IPS DF 6.9 (cell line): Measurements from ENCODE around the gene F13B.
"Not testable (repeated sequence)": the region's sequence is repeated elsewhere in the genome, so short reads cannot be mapped to it uniquely, and the experiment has no call there.

ENCODE experiments used
- DNase-seq: peaks from one replicate; pipeline ENCODE4 v3.0.0-alpha.2; 2013; ENCODE audit warnings: low read depth, low spot score
- H3K27ac ChIP-seq: one replicate; pipeline ENCODE4 v1.5.1; 2013; ENCODE audit warnings: low read length, control low read depth
- H3K27me3 ChIP-seq: 2 replicates; pipeline ENCODE4 v1.6.1; 2013; ENCODE audit warnings: mild to moderate bottlenecking, low read length; ENCODE audit not compliant: control insufficient read depth, insufficient read depth
- H3K36me3 ChIP-seq: 2 replicates; pipeline ENCODE4 v1.6.1; 2013; ENCODE audit warnings: low read length; ENCODE audit not compliant: control insufficient read depth, insufficient read depth
- H3K4me1 ChIP-seq: 2 replicates; pipeline ENCODE4 v1.6.1; 2013; ENCODE audit warnings: low read length; ENCODE audit not compliant: control insufficient read depth, insufficient read depth
- H3K4me3 ChIP-seq: 2 replicates; pipeline ENCODE4 v1.5.1; 2013; ENCODE audit warnings: mild to moderate bottlenecking, low read length
- H3K9me3 ChIP-seq: 2 replicates; pipeline ENCODE4 v1.6.1; 2013; ENCODE audit warnings: low read length, inconsistent platforms; ENCODE audit not compliant: control insufficient read depth, insufficient read depth
- WGBS: extraction: QIAGEN DNeasy Blood & Tissue Kit; methylation state at CpG from one replicate; pipeline ENCODE4 v1.1.7; 2013; ENCODE audit warnings: mixed read lengths, missing lambda C conversion rate; ENCODE audit not compliant: insufficient read length, insufficient coverage; 5-methylcytosine and 5-hydroxymethylcytosine counted together

F13B gene

GRCh38 chr1:197049100-197049499 lies 18.0 kb downstream of the F13B start:
- H3K4me1 ChIP-seq: no peaks in the 10 kb centered on the region
- no peaks in the 10 kb centered on the region for H3K9me3 ChIP-seq
- no peak overlapping the region for H3K27ac ChIP-seq
- no peaks in the 10 kb centered on the region for H3K27me3 ChIP-seq
- H3K4me3 ChIP-seq: no peak overlapping the region
- DNase-seq: no peak
- no peaks in the 10 kb centered on the region for H3K36me3 ChIP-seq

- Histone ChIP-seq H3K4me1 (no peaks in the 10 kb centered on the region), H3K9me3 (no peaks in the 10 kb centered on the region), H3K27me3 (no peaks in the 10 kb centered on the region), H3K27ac (no peak overlapping the region), H3K4me3 (no peak overlapping the region), H3K36me3 (no peaks in the 10 kb centered on the region)
- WGBS: no CpG with 5 or more reads among the region's 4 CpGs
- DNase-seq: no peak
Measured at GRCh38 chr1:197042676-197043341, 24.3 kb downstream of the F13B start.

- DNase-seq: no peak
- H3K9me3 ChIP-seq: no peaks in the 10 kb centered on the region
- no peaks in the 10 kb centered on the region for H3K27me3 ChIP-seq
- no peaks in the 10 kb centered on the region for H3K4me1 ChIP-seq
- no peaks in the 10 kb centered on the region for H3K36me3 ChIP-seq
- H3K4me3 ChIP-seq: no peak overlapping the region
- H3K27ac ChIP-seq: no peak overlapping the region
- WGBS: no CpG with 5 or more reads among the region's 7 CpGs
Measured at GRCh38 chr1:197041486-197042353, 25.3 kb downstream of the F13B start.

- Histone ChIP-seq H3K4me1 (no peaks in the 10 kb centered on the region), H3K27ac (no peak overlapping the region), H3K9me3 (no peaks in the 10 kb centered on the region), H3K4me3 (no peak overlapping the region), H3K36me3 (no peaks in the 10 kb centered on the region), H3K27me3 (no peaks in the 10 kb centered on the region)
- no CpG with 5 or more reads among the region's 3 CpGs for WGBS
- DNase-seq: no peak
Measured at GRCh38 chr1:197036861-197037260, 30.2 kb downstream of the F13B start.

- not testable (repeated sequence) for H3K4me3 ChIP-seq, H3K4me1 ChIP-seq, H3K36me3 ChIP-seq, H3K9me3 ChIP-seq, H3K27me3 ChIP-seq, DNase-seq, H3K27ac ChIP-seq
- WGBS: no CpG with 5 or more reads among the region's 6 CpGs
Measured at GRCh38 chr1:197034631-197035339, 32.3 kb downstream of the F13B start.

- Histone ChIP-seq H3K9me3 (no peaks in the 10 kb centered on the region), H3K36me3 (no peaks in the 10 kb centered on the region), H3K4me1 (no peaks in the 10 kb centered on the region), H3K27me3 (no peaks in the 10 kb centered on the region), H3K27ac (no peak overlapping the region), H3K4me3 (no peak overlapping the region)
- no peak for DNase-seq
Measured at GRCh38 chr1:197029749-197030148, 37.3 kb downstream of the F13B start.

GRCh38 chr1:197027359-197027758 lies 39.7 kb downstream of the F13B start:
- WGBS: no CpG with 5 or more reads among the region's 6 CpGs
- H3K27ac ChIP-seq: no peak overlapping the region
- H3K27me3 ChIP-seq: no peaks in the 10 kb centered on the region
- no peaks in the 10 kb centered on the region for H3K36me3 ChIP-seq
- no peak overlapping the region for H3K4me3 ChIP-seq
- H3K9me3 ChIP-seq: no peaks in the 10 kb centered on the region
- no peak for DNase-seq
- no peaks in the 10 kb centered on the region for H3K4me1 ChIP-seq

- H3K27me3 ChIP-seq: no peaks in the 10 kb centered on the region
- WGBS: no CpG with 5 or more reads among the region's 1 CpG
- no peak overlapping the region for H3K4me3 ChIP-seq
- H3K27ac ChIP-seq: no peak overlapping the region
- no peaks in the 10 kb centered on the region for H3K4me1 ChIP-seq
- no peaks in the 10 kb centered on the region for H3K9me3 ChIP-seq
- no peak for DNase-seq
- no peaks in the 10 kb centered on the region for H3K36me3 ChIP-seq
Measured at GRCh38 chr1:197024460-197024859, 42.6 kb downstream of the F13B start.

- Histone ChIP-seq H3K4me3 (no peak overlapping the region), H3K36me3 (no peaks in the 10 kb centered on the region), H3K27ac (no peak overlapping the region), H3K27me3 (no peaks in the 10 kb centered on the region), H3K4me1 (no peaks in the 10 kb centered on the region), H3K9me3 (no peaks in the 10 kb centered on the region)
- WGBS: no CpG with 5 or more reads among the region's 4 CpGs
- DNase-seq: no peak
Measured at GRCh38 chr1:197021716-197022115, 45.3 kb downstream of the F13B start.

GRCh38 chr1:197017558-197018146 lies 49.4 kb downstream of the F13B start:
- Histone ChIP-seq H3K4me3 (no peak overlapping the region), H3K4me1 (no peaks in the 10 kb centered on the region), H3K27ac (no peak overlapping the region), H3K27me3 (no peaks in the 10 kb centered on the region), H3K9me3 (no peaks in the 10 kb centered on the region), H3K36me3 (no peaks in the 10 kb centered on the region)
- no CpG with 5 or more reads among the region's 8 CpGs for WGBS
- no peak for DNase-seq
